ENCODE measurements around the gene MAP2K6.

MAP2K6 gene

DNA sequence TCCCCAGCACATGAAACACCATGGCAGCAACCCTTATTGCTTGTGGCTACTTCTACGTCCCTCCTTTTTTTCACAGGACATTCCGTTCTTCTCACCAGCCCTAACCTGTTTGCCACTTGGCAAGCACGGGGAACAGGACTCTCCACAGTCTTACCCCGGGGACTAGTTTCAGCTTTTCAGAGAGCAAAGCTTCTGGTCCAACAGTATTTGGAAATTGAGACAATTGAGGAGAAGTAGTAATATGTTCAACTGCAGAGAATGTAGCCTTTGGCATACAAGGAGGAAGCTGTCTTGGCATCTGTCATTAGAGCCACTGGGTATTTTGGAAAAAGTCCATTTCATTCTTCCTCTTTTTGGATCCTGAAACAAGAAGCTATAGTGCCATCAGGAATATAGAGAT lies 65.7 kb downstream of the MAP2K6 start:
- TF ChIP-seq, protein P1, sequence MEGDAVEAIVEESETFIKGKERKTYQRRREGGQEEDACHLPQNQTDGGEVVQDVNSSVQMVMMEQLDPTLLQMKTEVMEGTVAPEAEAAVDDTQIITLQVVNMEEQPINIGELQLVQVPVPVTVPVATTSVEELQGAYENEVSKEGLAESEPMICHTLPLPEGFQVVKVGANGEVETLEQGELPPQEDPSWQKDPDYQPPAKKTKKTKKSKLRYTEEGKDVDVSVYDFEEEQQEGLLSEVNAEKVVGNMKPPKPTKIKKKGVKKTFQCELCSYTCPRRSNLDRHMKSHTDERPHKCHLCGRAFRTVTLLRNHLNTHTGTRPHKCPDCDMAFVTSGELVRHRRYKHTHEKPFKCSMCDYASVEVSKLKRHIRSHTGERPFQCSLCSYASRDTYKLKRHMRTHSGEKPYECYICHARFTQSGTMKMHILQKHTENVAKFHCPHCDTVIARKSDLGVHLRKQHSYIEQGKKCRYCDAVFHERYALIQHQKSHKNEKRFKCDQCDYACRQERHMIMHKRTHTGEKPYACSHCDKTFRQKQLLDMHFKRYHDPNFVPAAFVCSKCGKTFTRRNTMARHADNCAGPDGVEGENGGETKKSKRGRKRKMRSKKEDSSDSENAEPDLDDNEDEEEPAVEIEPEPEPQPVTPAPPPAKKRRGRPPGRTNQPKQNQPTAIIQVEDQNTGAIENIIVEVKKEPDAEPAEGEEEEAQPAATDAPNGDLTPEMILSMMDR (IDR thresholded peaks at IDR 0.05; ENCODE audit: low read depth, low read length): no peak
- no peak for DNase-seq (ENCODE audit: extremely low read depth, low read depth)

DNA sequence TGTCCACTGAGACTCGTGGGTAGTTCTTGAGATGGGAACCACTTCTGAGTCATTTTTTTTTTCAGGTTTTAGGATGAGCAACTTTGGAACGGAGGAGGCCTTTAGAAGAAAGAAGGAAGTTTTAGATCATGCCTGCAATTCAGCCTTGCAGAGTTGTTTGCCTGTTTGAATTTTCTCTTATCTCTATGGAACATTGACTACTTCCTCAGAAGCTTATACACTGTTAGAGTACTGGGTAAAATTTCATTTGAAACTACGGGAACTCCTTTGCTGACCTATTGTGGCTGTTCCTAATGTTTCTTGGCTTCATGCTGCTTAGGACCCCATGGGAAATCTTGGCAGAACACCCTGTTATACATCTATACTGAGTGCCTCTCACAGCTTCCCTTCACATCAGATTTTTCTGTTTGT lies 70.8 kb downstream of the MAP2K6 start:
- no peak for DNase-seq (ENCODE audit: extremely low read depth, low read depth)
- TF ChIP-seq, protein P1 (IDR thresholded peaks at IDR 0.05; ENCODE audit: low read depth, low read length): no peak

DNA sequence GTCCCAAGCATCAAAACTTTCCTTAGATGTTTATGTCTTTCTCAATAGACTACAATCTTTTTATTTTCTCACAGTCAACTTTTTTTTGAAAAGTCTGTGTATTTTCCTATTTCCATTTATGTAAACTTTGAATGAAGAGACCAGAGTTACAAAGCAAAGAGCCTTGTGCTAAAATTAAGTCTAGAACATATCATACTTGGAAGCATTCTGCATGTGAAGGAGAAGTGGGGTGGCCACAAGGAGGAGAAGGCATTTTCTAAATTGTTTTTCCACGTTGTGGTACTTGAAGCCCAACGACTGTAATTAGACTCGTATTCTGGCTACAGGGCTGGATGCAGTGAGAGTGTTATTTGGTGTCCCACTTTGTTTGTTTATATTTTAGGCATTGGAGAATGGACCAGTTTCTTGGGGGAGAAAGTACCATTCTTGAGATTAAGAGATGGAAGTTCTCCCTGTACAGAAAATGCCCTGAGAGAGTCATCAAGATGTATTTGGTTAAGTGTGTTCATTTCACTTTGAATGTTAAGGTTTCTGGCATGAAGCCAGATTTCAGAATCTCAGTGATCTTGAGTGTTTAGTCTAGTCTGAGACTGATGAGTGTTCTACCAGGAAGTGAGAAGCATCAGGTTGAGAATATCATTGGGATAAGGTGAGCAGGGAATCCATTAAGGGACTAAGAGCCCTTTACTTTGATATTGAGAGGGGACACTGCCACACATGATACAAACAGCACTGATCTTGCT lies 71.6 kb downstream of the MAP2K6 start:
- no peak for DNase-seq (ENCODE audit: extremely low read depth, low read depth)
- TF ChIP-seq, protein P1 (IDR thresholded peaks at IDR 0.05; ENCODE audit: low read depth, low read length): no peak

DNA sequence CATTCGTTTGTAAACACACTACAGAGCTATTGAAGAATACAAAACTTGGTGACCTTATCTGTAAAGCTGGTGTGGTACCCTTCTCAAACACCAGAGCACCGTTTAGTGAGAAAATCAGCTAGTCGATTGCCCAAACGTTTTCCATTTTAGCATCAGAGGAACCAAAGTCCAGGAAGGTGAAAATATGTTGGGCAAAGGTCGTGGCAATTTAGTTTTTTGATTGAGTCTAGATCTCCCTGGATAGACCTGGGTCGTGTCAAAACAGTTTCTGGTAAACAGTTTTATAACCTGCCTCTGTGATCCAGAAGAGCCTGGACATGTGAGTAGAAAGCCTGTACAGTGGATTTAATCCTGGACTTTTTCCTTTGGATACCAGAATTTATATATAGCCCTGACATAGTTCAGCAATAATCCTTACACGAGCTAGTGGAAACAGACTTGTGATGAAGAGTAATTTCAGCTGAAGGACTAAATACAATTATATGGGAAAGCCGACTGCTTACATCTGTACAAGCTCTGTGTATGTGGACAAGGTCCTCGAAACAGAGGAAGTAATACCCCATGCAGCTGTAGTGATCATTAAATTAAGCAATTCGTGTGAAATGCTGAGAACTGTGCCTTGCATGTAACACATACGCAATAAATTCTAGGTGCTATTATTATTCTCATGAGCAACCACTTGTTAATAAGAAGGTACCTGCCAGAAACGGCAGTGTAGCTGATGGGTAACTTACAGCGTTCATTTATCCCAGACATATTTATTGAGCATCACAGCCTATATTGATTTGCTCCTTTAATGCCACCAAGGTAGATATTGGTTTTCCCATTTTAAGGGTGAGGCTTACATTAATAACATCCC lies 72.5 kb downstream of the MAP2K6 start:
- TF ChIP-seq, protein P1 (IDR thresholded peaks at IDR 0.05; ENCODE audit: low read depth, low read length): no peak
- no peak for DNase-seq (ENCODE audit: extremely low read depth, low read depth)

DNA sequence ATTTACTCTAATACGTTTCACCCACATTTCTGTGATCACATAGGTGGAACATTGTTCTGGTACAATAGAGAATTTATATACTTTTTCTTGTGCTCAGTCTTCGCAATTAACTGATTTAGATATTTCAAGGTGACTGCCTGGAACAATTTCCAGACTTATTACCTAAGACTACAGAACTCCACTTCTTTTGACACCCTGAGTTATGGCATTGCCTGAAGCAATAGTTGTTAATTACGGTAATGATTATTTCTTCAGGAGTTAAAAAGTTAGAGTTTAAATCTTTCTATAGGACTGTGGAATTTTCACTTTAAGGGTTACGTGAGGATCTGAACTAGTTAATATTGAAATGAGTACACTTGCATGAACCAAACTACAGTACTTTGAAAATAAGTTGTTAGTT lies 74.8 kb downstream of the MAP2K6 start:
- TF ChIP-seq, protein P1 (IDR thresholded peaks at IDR 0.05; ENCODE audit: low read depth, low read length): no peak
- DNase-seq (ENCODE audit: extremely low read depth, low read depth): no peak

DNA sequence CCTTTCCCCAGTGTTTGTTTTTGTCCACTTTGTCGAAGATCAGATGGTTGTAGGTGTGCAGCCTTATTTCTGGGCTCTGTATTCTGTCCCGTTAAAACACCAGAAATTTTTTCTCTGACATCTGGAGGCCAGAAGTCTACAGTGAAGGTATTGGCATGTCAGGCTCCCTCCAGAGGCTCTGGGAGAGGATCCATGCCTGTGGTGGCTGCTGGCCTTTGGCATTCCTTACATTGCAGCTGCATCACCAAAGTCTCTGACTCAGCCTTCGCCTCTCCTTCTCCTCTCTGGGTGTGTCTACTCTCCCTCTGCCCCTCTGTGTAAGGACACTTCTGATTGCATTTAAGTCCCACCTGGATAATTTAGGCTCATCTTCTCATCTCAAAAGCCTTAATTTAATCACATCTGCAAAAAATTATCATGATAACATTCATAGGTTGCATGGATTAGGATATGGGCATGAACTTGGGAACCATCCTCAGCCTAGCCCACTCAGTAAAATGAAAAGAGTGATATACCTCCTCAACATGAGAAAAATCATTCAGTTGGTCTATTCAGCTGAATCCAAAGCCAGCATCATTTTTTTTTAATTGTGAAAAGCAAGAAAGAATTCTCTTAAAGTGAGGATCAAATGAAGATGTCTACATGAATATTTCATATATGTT lies 78.0 kb downstream of the MAP2K6 start:
- DNase-seq (ENCODE audit: extremely low read depth, low read depth): peak; percentile 62
- TF ChIP-seq, protein P1 (IDR thresholded peaks at IDR 0.05; ENCODE audit: low read depth, low read length): no peak; the same call in 1 of the 2 replicates

Data from AG09319 (cell line).